NCI-H2196 treated with DMSO at 0.1 percent for 48 hours (cell line): Measurements from ENCODE around the gene PROZ.
"Not testable (repeated sequence)": the region's sequence is repeated elsewhere in the genome, so short reads cannot be mapped to it uniquely, and the experiment has no call there.

ENCODE experiments used
- DNase-seq: peaks from one replicate; lab custom pipeline; 2025; ENCODE audit not compliant: unreplicated experiment; lab: John Stamatoyannopoulos, UW

The PROZ gene

DNA sequence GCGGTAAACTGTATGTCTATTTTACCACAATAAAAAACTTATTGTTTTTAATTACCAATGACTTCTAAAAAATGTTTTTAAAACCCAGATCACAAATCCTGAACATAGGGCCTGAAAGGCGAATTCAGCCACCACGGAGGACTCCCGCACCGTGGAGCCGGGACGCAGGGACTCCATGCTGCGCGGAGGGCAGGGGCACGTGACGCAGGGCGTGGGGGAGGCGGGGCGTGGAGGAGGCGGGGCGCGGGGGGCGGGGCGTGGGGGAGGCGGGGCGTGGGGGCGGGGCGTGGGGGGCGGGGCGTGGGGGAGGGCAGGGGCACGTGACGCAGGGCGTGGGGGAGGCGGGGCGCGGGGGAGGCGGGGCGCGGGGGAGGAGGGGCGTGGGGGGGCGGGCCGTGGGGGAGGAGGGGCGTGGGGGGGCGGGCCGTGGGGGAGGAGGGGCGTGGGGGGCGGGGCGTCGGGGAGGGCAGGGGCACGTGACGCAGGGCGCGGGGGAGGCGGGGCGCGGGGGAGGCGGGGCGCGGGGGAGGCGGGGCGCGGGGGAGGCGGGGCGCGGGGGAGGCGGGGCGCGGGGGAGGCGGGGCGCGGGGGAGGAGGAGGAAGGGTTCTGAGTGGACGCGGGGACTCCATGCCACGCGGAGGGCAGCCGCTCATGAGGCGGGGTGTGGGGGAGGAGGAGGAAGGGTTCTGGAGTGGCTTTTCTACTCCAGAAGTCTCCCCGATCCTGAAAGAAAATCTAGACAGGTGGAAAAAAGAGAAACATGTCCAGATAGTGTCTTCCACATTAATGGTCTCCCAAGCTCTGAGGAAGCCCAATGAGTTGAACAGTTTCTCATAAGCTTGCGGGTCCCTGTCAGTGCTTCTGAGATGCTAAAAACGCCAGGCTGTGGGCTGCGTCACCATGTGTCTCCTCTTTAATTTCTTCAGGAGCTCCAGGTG, 4.4 kb upstream of the PROZ start:
- peak; percentile 1 for DNase-seq

GRCh38 chr13:113155201-113155600, 3.2 kb upstream of the PROZ start:
- no peak for DNase-seq

DNA sequence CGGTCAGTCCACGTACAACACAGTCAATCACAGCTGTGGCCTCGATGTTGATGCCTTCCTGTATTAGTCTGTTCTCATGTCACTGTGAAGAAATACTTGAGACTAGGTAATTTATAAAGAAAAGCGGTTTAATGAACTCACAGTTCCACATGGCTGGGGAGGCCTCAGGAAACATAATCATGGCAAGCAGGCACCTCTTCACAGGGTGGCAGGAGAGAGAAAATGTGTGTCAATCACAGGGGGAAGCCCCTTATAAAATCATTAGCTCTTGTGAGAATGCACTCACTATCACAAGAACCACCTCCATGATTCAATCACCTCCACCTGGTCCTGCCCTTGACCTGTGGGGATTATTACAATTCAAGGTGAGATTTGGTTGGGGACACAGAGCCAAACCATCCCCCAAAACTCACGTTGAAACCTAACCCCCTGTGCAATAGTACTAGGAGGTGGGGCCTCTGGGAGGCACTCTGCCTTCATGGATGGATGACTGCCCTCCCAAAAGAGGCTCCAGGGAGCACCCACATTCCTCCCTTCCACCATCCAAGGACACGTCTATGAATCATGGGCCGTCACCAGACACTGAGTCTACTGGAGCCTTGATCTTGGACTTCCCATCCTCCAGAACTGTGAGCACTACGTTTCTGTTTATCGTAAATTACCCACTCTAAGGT, 2.3 kb upstream of the PROZ start:
- DNase-seq, result no peak

- no peak for DNase-seq
Observed at GRCh38 chr13:113157206-113157928, 1.1 kb upstream of the PROZ start.

DNA sequence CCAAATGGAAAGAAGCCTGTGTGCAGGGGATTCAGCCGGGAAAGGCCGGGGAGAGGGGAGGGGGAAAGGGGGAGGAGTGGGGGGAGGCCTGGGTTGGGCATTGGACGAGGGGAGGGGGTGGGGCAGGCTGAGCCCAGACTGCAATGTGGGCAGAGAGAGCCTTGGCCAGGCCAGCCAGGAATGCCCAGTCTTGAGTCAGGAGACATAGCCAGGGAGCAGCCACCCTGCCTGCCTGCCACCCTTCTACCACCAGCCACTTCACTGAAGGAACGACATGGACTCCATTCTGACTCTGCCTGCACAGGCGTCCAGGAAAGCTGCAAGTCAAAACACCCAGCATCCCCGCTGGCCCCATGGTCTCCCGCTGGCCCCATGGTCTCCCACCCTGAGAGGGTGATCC, 498 bp downstream of the PROZ start:
- DNase-seq, result no peak

DNA sequence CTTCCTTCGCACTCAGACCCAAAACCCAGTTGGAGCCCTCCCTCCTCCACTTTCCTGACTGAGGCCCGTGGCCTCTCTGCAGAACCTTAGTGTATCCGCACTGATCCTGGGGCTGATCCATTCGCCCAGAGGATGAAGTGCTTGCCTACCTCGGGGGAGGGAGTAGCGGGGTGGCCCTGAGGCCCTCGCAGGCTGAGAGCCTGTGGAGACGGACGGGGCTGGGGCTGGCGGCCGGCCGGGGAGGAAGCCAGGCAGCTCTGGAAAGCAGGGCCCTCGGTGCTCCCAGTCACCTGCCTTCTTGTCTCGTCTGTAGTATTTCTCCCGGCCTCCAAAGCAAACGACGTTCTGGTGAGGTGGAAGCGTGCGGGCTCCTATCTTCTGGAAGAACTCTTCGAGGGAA, 1.3 kb downstream of the PROZ start:
- no peak for DNase-seq

DNA sequence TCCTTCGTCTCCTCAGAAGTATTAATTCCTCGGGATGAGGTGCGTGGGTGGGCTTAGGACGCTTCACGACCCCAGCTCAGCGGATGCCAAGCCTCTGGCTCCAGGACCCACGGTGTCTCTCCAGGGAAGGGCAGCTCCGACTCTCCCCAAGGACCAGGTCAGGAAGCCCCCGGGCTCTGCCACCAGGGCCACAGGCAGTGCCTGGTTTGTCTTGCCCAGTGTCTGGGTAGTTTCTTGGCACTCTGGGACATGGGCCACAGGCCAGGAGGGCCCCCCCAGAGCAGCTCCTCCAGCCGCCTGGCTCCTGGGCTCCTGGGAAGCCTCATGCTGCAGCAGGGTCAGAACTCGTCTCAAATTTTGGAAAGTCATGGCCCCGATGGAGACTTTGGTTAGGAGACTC, 2.5 kb downstream of the PROZ start:
- no peak for DNase-seq

GRCh38 chr13:113161433-113161832, 3.0 kb downstream of the PROZ start:
- no peak for DNase-seq

- DNase-seq, result not testable (repeated sequence)
Observed at GRCh38 chr13:113161975-113162374, 3.5 kb downstream of the PROZ start.

- no peak for DNase-seq
Observed at GRCh38 chr13:113162783-113163685, 4.6 kb downstream of the PROZ start.

- no peak for DNase-seq
Observed at GRCh38 chr13:113164492-113164891, 6.0 kb downstream of the PROZ start.

DNA sequence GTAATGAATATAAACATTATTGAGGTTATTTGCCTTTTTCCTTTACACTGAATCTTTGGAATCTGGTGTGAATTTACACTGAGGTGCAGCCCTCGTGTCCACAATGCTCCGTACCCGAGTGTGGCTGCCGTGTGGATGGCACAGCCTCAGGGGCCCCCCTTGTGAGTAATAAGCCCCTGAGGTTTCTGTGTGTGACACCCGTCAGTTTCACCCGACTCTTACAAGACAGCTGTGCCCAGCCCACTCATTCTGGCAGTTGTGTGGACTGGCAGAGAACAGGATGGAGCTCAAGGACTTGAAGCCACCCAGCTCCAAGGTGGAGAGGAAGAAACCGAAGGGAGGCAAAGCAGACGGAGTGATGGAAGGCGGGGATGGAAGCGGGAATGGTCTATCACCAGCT, 7.8 kb downstream of the PROZ start:
- no peak for DNase-seq

- DNase-seq, result no peak
Observed at GRCh38 chr13:113166681-113167080, 8.2 kb downstream of the PROZ start.

DNA sequence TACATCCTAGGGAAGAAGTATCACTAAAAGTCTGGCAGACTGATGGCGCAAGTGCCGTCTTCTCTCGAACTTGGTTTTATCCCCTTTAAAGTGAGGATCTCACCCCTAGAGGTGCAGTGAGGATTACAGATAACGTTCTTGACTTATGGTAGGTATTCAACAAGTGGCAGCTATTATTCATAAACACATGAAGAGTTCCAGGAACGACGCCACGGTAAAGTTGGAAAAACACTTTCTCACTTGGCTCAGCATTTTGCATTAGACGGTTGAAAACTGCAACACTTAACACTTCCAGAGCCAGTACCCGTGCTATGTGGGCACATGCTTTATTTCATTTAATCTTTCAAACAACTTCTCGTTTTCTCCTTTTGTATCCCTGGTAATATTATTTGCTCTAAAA, 8.7 kb downstream of the PROZ start:
- no peak for DNase-seq

DNA sequence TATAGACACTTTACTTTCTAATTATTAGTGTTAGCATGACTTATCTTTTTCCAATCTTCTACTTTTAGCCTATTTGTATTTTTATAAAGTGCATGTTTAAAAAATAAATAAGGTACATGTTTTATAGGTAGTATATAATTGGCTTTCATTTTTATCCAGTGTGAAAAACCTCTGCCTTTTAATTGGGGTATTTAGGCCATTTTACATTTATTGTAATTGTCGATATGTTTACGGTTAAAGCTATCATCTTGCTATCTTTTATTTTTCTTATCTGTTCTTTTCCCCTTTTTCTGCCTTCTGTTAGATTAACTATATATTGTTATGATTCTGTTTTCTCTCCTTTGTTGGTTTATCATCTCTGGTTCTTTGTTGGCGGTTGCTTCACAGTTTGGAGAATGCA, 9.1 kb downstream of the PROZ start:
- DNase-seq, result no peak

GRCh38 chr13:113168211-113168610, 9.8 kb downstream of the PROZ start:
- DNase-seq, result no peak

DNA sequence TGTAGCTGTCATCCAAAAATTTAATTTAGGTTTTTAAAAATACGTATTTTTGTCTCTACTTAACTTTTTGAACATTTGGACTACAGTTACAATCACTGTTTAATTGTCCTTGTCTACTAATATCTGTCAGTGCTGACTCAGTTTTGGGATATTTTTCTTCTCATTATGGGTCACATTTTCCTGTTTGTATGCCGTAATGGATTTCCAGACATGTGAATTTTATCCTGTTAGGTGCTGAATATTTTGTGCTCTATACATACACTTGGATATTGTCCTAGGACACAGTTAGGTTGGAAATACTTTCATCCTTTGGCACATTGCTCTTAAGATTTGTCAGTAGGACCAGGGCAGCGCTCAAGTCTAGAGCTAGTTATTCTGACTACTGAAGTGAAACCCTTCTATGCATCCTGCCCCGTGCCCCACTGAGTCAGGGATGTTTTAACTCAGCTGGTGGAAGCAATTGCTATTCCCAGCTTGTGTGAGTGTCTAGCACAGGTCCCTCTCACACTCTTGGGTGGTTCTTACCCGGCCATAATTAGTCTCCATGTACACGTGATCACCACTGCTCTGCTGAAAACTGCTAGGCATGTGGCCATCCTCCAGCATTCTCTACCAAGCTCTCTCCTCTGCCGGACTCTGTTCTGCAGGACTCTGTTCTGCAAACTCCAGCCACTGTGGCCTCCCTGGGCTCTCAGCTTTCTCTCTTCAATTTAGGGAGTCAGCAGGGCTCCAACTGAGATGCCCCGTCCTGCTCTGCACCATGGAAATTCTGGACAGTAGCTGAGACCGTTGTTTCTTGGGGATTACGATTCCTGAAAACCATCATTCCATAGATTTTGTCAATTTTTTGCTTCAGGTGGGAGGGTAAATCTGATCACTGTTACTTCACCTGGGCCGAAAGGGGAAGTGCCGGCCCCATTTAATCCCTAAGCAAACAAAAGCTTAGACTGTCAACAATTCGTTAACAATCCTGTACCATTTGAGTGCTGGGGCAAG, 11.1 kb downstream of the PROZ start:
- no peak for DNase-seq

- no peak for DNase-seq
Observed at GRCh38 chr13:113170511-113170910, 12.1 kb downstream of the PROZ start.
